K562 (cell line): ENCODE data around the gene CSAG1. TPM values are rescaled to one million over a fixed set of nuclear protein-coding genes. Genes with fewer than 3 reads are reported as not detected.

Source experiments
- ATAC-seq: fragments of 200-7000 bp; cut with Tn5 transposase; 3 replicates; pipeline ENCODE4 v1.9.1; 2020; ENCODE audit warnings: moderate library complexity
- BruUV-seq: library from RNA; stranded (reverse); fragments of 400-500 nt; replicated peaks from 2 replicates; lab custom pipeline; 2021; lab: Mats Ljungman, UMichigan
- CTCF ChIA-PET: fragments of 300-600 bp; formaldehyde crosslinking; extraction: SDS; loops from one replicate; lab custom pipeline; 2021; ENCODE audit warnings: low intra/inter-chr PET ratio; lab: Yijun Ruan, JAX
- POLR2A ChIA-PET: fragments of 300-600, 350-650 bp; sonication (Branson Sonifier 250); formaldehyde crosslinking; extraction: SDS; loops from one replicate; lab custom pipeline; 2021; ENCODE audit warnings: antibody characterized with exemption, inconsistent platforms; lab: Yijun Ruan, JAX
- DNase-seq, 4 experiments: peaks; one replicate each; pipeline versions ENCODE4 v3.0.0 to v3.0.0-alpha.2; 2011 to 2018; ENCODE audit warnings: low spot score in 3 of 4, mixed read lengths in 3 of 4; ENCODE audit errors: extremely low read depth in 1 of 4
- FAIRE-seq: peaks from 2 replicates; lab custom pipeline; 2011; peaks lifted over from hg19 to GRCh38; lab: Jason Lieb, UNC
- H2AFZ ChIP-seq: 2 replicates; pipeline ENCODE4 v1.6.0; 2011; ENCODE audit warnings: low read depth, low read length, control low read depth, inconsistent platforms
- H3K27ac ChIP-seq: fragments of 200-600 bp; 3 replicates; pipeline ENCODE4 v1.8.0; 2011; ENCODE audit warnings: low read depth, mild to moderate bottlenecking, control low read depth, inconsistent platforms, low read length, moderate library complexity, mixed read lengths; ENCODE audit errors: extremely low read depth
- H3K27me3 ChIP-seq, 2 experiments: fragments of 300-600 bp in 1 of 2; 2 replicates in 1 of 2; 3 replicates in 1 of 2; pipeline versions ENCODE4 v1.6.0 to v1.8.0; 2011; ENCODE audit warnings: inconsistent platforms in 2 of 2, low read length in 2 of 2, mild to moderate bottlenecking in 1 of 2, mixed read lengths in 1 of 2, moderate library complexity in 1 of 2; ENCODE audit not compliant: control insufficient read depth in 2 of 2, insufficient read depth in 2 of 2
- H3K36me3 ChIP-seq: fragments of 300-600 bp; 3 replicates; pipeline ENCODE4 v1.8.0; 2011; ENCODE audit warnings: mild to moderate bottlenecking, low read length, inconsistent platforms; ENCODE audit not compliant: control insufficient read depth, insufficient read depth
- H3K4me1 ChIP-seq, 2 experiments: fragments of 200-600 bp in 1 of 2; replicated peaks in 1 of 2; 2 replicates in 1 of 2; 3 replicates in 1 of 2; pipeline versions ENCODE4 v1.5.1 to v1.8.0; 2011; ENCODE audit warnings: inconsistent platforms in 2 of 2, low read length in 2 of 2, mild to moderate bottlenecking in 1 of 2, mixed read lengths in 1 of 2, moderate library complexity in 1 of 2; ENCODE audit not compliant: control insufficient read depth in 2 of 2, insufficient read depth in 2 of 2
- H3K4me2 ChIP-seq: 2 replicates; pipeline ENCODE4 v1.6.1; 2011; ENCODE audit warnings: low read length, control low read depth, inconsistent platforms, mixed read lengths; ENCODE audit not compliant: insufficient read depth
- H3K4me3 ChIP-seq: fragments of 200-600 bp; sonication (generic), shearing (Covaris generic); 2 replicates; pipeline ENCODE4 v1.5.1; 2016; ENCODE audit warnings: control low read depth, inconsistent platforms
- H3K79me2 ChIP-seq: fragments of 200-600 bp; 3 replicates; pipeline ENCODE4 v1.8.0; 2011; ENCODE audit warnings: low read length, inconsistent platforms; ENCODE audit not compliant: control insufficient read depth, insufficient read depth
- H3K9ac ChIP-seq, 2 experiments: 2 replicates each; pipeline versions ENCODE4 v1.6.0 to v1.6.1; 2011; ENCODE audit warnings: low read depth in 2 of 2, low read length in 2 of 2, control low read depth in 1 of 2, inconsistent platforms in 1 of 2, mild to moderate bottlenecking in 1 of 2, mixed read lengths in 1 of 2; ENCODE audit not compliant: insufficient read depth in 1 of 2
- H3K9me1 ChIP-seq: one replicate; pipeline ENCODE4 v1.6.0; 2011; ENCODE audit warnings: inconsistent platforms, mild to moderate bottlenecking, low read length, moderate library complexity; ENCODE audit not compliant: control insufficient read depth, insufficient read depth
- H3K9me3 ChIP-seq: replicated peaks from 2 replicates; pipeline ENCODE4 v1.5.1; 2011; ENCODE audit warnings: low read depth, low read length, inconsistent platforms; ENCODE audit not compliant: control insufficient read depth, insufficient read depth
- H4K20me1 ChIP-seq: replicated peaks from 2 replicates; pipeline ENCODE4 v1.6.1; 2011; ENCODE audit warnings: low read length, inconsistent platforms, mixed read lengths; ENCODE audit not compliant: control insufficient read depth, insufficient read depth
- POLR2G ChIP-seq: fragments of 200-400 bp; formaldehyde crosslinking; IDR thresholded peaks from 2 replicates; pipeline ENCODE4 v1.6.1; 2017; ENCODE audit warnings: low read depth, mild to moderate bottlenecking, antibody characterized with exemption, low read length, moderate library complexity
- WGBS: fragments of 100-300 bp; shearing (Covaris generic); methylation state at CpG from one replicate; pipeline ENCODE4 v1.1.6; 2016; ENCODE audit warnings: low coverage, mixed read lengths; ENCODE audit not compliant: insufficient coverage; ENCODE audit errors: missing lambda C conversion rate; 5-methylcytosine and 5-hydroxymethylcytosine counted together
- in situ Hi-C: fragments of 300-500 bp; cut with MboI; formaldehyde crosslinking; loops from 4 replicates; pipeline ENCODE4 v1.15.0; 2018; ENCODE audit warnings: inconsistent platforms, mixed read lengths
- intact Hi-C: fragments of 100-400 bp; cut with micrococcal nuclease; formaldehyde crosslinking; loops from 2 replicates; pipeline ENCODE4 v1.14.2; 2022
- polyA plus RNA-seq, 8 experiments: library from polyadenylated mRNA; depleted of rRNA in 4 of 8; stranded (reverse) in 5 of 8; unstranded in 3 of 8; fragments of >200 nt; fragmentation: Nextera tagmentation in 2 of 8; fragmentation: Illumina TruSeq in 1 of 8; extraction: Ambion mirVana in 2 of 8; extraction: Trizol in 1 of 8; gene quantifications; 2 replicates each; pipeline versions ENCODE4 v1.2.1 to v1.2.3, GENCODE V29; 2011 to 2014; ENCODE audit warnings: inconsistent platforms in 1 of 8, missing spikeins in 1 of 8
- total RNA-seq, 7 experiments: library from RNA; depleted of rRNA in 6 of 7; stranded (reverse); fragments of >200 nt in 6 of 7; fragmentation: Illumina TruSeq in 2 of 7; extraction: Trizol in 2 of 7; gene quantifications; 2 replicates each; pipeline versions ENCODE4 v1.2.1 to v1.2.3, GENCODE V29; 2011 to 2021; ENCODE audit warnings: low replicate concordance in 1 of 7
- TF ChIP-seq, protein P1 (sequence below): fragments of 450-650 bp; IDR thresholded peaks from 2 replicates; pipeline ENCODE4 v1.7.0; 2016; ENCODE audit warnings: borderline replicate concordance
- TF ChIP-seq, protein P2 (sequence below): fragments of 250-450 bp; sonication (Bioruptor Pico); IDR thresholded peaks from 2 replicates; pipeline ENCODE4 v1.8.0; 2021; ENCODE audit warnings: moderate library complexity, mild to moderate bottlenecking, inconsistent platforms

The CSAG1 gene
- total and polyA plus RNA-seq, 9 of the 15 experiments (the other 6 are each of a cell fraction or from before 2014, with no cell fraction given), result 43.1 to 170 (median 62.1) TPM

- in situ Hi-C loops (no loop called here), intact Hi-C loops (no loop called here)
- H2AFZ ChIP-seq, result no peak overlapping the region
- 85% methylated on average over 9 of the region's 12 CpGs for WGBS
- H4K20me1 ChIP-seq, result no peaks in the 10 kb centered on the region
- H3K9ac ChIP-seq, result peak overlapping the region in 1 of 2 experiments; percentile 45; a peak in 1 of 4 replicates
- ChIA-PET POLR2A (no interaction called here), CTCF (no interaction called here)
- no peak overlapping the region for H3K4me3 ChIP-seq
- DNase-seq (no peak), ATAC-seq (no peak), FAIRE-seq (no peak)
- H3K27ac ChIP-seq, result no peak overlapping the region; the same call in 2 of the 3 replicates
- H3K9me1 ChIP-seq, result no peaks in the 10 kb centered on the region
- H3K9me3 ChIP-seq, result no peaks in the 10 kb centered on the region
- TF ChIP-seq, protein P1, sequence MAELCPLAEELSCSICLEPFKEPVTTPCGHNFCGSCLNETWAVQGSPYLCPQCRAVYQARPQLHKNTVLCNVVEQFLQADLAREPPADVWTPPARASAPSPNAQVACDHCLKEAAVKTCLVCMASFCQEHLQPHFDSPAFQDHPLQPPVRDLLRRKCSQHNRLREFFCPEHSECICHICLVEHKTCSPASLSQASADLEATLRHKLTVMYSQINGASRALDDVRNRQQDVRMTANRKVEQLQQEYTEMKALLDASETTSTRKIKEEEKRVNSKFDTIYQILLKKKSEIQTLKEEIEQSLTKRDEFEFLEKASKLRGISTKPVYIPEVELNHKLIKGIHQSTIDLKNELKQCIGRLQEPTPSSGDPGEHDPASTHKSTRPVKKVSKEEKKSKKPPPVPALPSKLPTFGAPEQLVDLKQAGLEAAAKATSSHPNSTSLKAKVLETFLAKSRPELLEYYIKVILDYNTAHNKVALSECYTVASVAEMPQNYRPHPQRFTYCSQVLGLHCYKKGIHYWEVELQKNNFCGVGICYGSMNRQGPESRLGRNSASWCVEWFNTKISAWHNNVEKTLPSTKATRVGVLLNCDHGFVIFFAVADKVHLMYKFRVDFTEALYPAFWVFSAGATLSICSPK, result no peak
- TF ChIP-seq, protein P2, sequence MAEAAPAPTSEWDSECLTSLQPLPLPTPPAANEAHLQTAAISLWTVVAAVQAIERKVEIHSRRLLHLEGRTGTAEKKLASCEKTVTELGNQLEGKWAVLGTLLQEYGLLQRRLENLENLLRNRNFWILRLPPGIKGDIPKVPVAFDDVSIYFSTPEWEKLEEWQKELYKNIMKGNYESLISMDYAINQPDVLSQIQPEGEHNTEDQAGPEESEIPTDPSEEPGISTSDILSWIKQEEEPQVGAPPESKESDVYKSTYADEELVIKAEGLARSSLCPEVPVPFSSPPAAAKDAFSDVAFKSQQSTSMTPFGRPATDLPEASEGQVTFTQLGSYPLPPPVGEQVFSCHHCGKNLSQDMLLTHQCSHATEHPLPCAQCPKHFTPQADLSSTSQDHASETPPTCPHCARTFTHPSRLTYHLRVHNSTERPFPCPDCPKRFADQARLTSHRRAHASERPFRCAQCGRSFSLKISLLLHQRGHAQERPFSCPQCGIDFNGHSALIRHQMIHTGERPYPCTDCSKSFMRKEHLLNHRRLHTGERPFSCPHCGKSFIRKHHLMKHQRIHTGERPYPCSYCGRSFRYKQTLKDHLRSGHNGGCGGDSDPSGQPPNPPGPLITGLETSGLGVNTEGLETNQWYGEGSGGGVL (CRISPR knock-in tag), result no peak
- 0 out of 2 replicates have a peak, but pooled peaks have one; percentile 16 for TF ChIP-seq POLR2G
- H3K4me1 ChIP-seq, result peaks cover 0 to 5% of the 10 kb centered on the region in 2 experiments; a peak in 2 of 5 replicates
- BruUV-seq, result no TSS peak
- peaks cover 47% of the 10 kb centered on the region for H3K79me2 ChIP-seq
- H3K4me2 ChIP-seq, result no peak overlapping the region
- H3K27me3 ChIP-seq, result no peaks in the 10 kb centered on the region
- peaks cover 30% of the 10 kb centered on the region for H3K36me3 ChIP-seq
Observed at GRCh38 chrX:152735860-152736511, 2.5 kb upstream of the CSAG1 start.
